B cell (primary cell): ENCODE results near the gene PRKX. TPM values are rescaled to one million over a fixed set of nuclear protein-coding genes. Genes with fewer than 3 reads are reported as not detected.
"Not testable (repeated sequence)": the region's sequence is repeated elsewhere in the genome, so short reads cannot be mapped to it uniquely, and the experiment has no call there.

ENCODE experiments used
- ATAC-seq: fragments of 200-7000 bp; cut with Tn5 transposase; one replicate; pipeline ENCODE4 v1.10.0; 2021; ENCODE audit warnings: low read depth, mild to moderate bottlenecking, moderate number of reproducible peaks, moderate library complexity
- CTCF ChIA-PET: fragments of 350-600 bp; sonication (Branson Sonifier 250); formaldehyde crosslinking; loops from one replicate; lab custom pipeline; 2021; ENCODE audit warnings: antibody characterized with exemption, inconsistent platforms; lab: Charles Lee
- POLR2A ChIA-PET: fragments of 350-600 bp; sonication (Branson Sonifier 250); formaldehyde crosslinking; loops from one replicate; lab custom pipeline; 2021; ENCODE audit warnings: antibody characterized with exemption; lab: Charles Lee
- DNase-seq: peaks from one replicate; pipeline ENCODE4 v3.0.0; 2013
- H2AFZ ChIP-seq: 2 replicates; pipeline ENCODE4 v1.6.1; 2012; ENCODE audit warnings: mild to moderate bottlenecking, low read depth, low read length; ENCODE audit not compliant: insufficient read depth, poor library complexity, severe bottlenecking
- H3K27ac ChIP-seq, 2 donors: 1 replicate in 1 of 2; 2 replicates in 1 of 2; pipeline ENCODE4 v1.5.1; 2012 to 2013; ENCODE audit warnings: low read length in 2 of 2, mild to moderate bottlenecking in 2 of 2, moderate library complexity in 1 of 2
- H3K27me3 ChIP-seq, 4 experiments: fragments of 200-600 bp in 1 of 4; sonication (generic) in 1 of 4; replicated peaks in 1 of 4; 1 replicate in 2 of 4; 2 replicates in 2 of 4; pipeline versions ENCODE4 v1.6.1 to v1.7.0; 2013 to 2016; ENCODE audit warnings: low read length in 3 of 4, mild to moderate bottlenecking in 2 of 4, mixed read lengths in 1 of 4, moderate library complexity in 1 of 4; ENCODE audit not compliant: insufficient read depth in 4 of 4, control insufficient read depth in 3 of 4; ENCODE audit errors: control extremely low read depth in 1 of 4
- H3K36me3 ChIP-seq, 2 experiments: replicated peaks in 1 of 2; 1 replicate in 1 of 2; 2 replicates in 1 of 2; pipeline versions ENCODE4 v1.6.1 to v1.7.1; 2013; ENCODE audit warnings: low read length in 1 of 2; ENCODE audit not compliant: insufficient read depth in 2 of 2, control insufficient read depth in 1 of 2; ENCODE audit errors: control extremely low read depth in 1 of 2, extremely low read depth in 1 of 2
- H3K4me1 ChIP-seq, 2 donors: fragments of 200-600 bp in 1 of 2; sonication (generic) in 1 of 2; 1 replicate in 1 of 2; 2 replicates in 1 of 2; pipeline versions ENCODE4 v1.5.1 to v1.6.1; 2013 to 2017; ENCODE audit warnings: low read length in 2 of 2; ENCODE audit not compliant: control insufficient read depth in 2 of 2, insufficient read depth in 2 of 2
- H3K4me2 ChIP-seq: replicated peaks from 2 replicates; pipeline ENCODE3; 2012; ENCODE audit warnings: mild to moderate bottlenecking, low read depth, low read length; ENCODE audit not compliant: poor library complexity, severe bottlenecking
- H3K4me3 ChIP-seq, 5 experiments: fragments of 200-600 bp in 1 of 5; sonication (generic) in 1 of 5; 1 replicate in 3 of 5; 2 replicates in 2 of 5; pipeline versions ENCODE4 v1.5.1 to v1.7.0; 2011 to 2016; ENCODE audit warnings: low read length in 4 of 5, mild to moderate bottlenecking in 4 of 5, low read depth in 2 of 5, control low read depth in 1 of 5, moderate library complexity in 1 of 5; ENCODE audit not compliant: insufficient read depth in 1 of 5; ENCODE audit errors: control extremely low read depth in 1 of 5, extremely low read depth in 1 of 5
- H3K79me2 ChIP-seq: fragments of 200-600 bp; sonication (generic); one replicate; pipeline ENCODE4 v1.6.0; 2016; ENCODE audit warnings: low read length; ENCODE audit not compliant: control insufficient read depth, insufficient read depth
- H3K9ac ChIP-seq: fragments of 200-600 bp; sonication (generic); 2 replicates; pipeline ENCODE4 v1.6.1; 2017; ENCODE audit warnings: mild to moderate bottlenecking, low read length, moderate library complexity
- H3K9me3 ChIP-seq, 3 donors: one replicate each; pipeline versions ENCODE4 v1.6.1 to v1.7.1; 2013; ENCODE audit warnings: low read length in 2 of 3; ENCODE audit not compliant: control insufficient read depth in 2 of 3, insufficient read depth in 1 of 3; ENCODE audit errors: control extremely low read depth in 1 of 3
- H4K20me1 ChIP-seq: 2 replicates; pipeline ENCODE4 v1.6.0; 2012; ENCODE audit warnings: mild to moderate bottlenecking, low read length; ENCODE audit not compliant: insufficient read depth, control insufficient read depth, poor library complexity, severe bottlenecking
- H3K27ac Mint-ChIP-seq: one replicate; pipeline ENCODE4 v1.8.0; 2021; ENCODE audit warnings: mixed read lengths
- H3K27me3 Mint-ChIP-seq: one replicate; pipeline ENCODE4 v1.8.0; 2021; ENCODE audit warnings: mixed read lengths
- H3K4me1 Mint-ChIP-seq: one replicate; pipeline ENCODE4 v1.8.0; 2021; ENCODE audit warnings: mixed read lengths
- H3K4me3 Mint-ChIP-seq: one replicate; pipeline ENCODE4 v1.8.0; 2021; ENCODE audit warnings: mixed read lengths
- H3K9me3 Mint-ChIP-seq: one replicate; pipeline ENCODE4 v1.8.0; 2022; ENCODE audit warnings: mixed read lengths; ENCODE audit not compliant: insufficient read depth
- EZH2 ChIP-seq: IDR thresholded peaks from 2 replicates; pipeline ENCODE4 v1.6.1; 2012; ENCODE audit warnings: borderline replicate concordance, low read depth, mild to moderate bottlenecking, moderate library complexity, low read length; ENCODE audit not compliant: insufficient read depth, poor library complexity, severe bottlenecking
- WGBS: methylation state at CpG from one replicate; pipeline ENCODE4 v1.1.5; 2013; ENCODE audit warnings: missing lambda C conversion rate; ENCODE audit not compliant: insufficient coverage; 5-methylcytosine and 5-hydroxymethylcytosine counted together
- intact Hi-C: fragments of 100-400 bp; cut with micrococcal nuclease; formaldehyde crosslinking; loops from one replicate; pipeline ENCODE4 v1.10.0; 2022
- polyA plus RNA-seq: library from polyadenylated mRNA; depleted of rRNA; stranded (reverse); fragments of >200 nt; gene quantifications from 2 replicates; pipeline ENCODE4 v1.2.3, GENCODE V29; 2012
- total RNA-seq, 2 donors: library from RNA; stranded (reverse); fragments of 120-200 nt in 1 of 2; gene quantifications; 1 replicate in 1 of 2; 2 replicates in 1 of 2; pipeline versions ENCODE4 v1.2.3 to v1.2.4, GENCODE V29; 2013 to 2022

The PRKX gene
- total and polyA plus RNA-seq, 2 donors (not counting 1 experiment from before 2014, with no cell fraction given) = 26.2 to 52.5 TPM

- Histone ChIP-seq H2AFZ (no peak overlapping the region), H3K9me3 (no peaks in the 10 kb centered on the region), H3K9ac (no peak overlapping the region), H3K4me2 (no peak overlapping the region), H3K4me1 (no peaks in the 10 kb centered on the region), H3K4me3 (no peak overlapping the region), H4K20me1 (no peaks in the 10 kb centered on the region), H3K27ac (no peak overlapping the region), H3K79me2 (no peaks in the 10 kb centered on the region), H3K27me3 (no peaks in the 10 kb centered on the region), H3K36me3 (no peaks in the 10 kb centered on the region)
- intact Hi-C loops = no loop called here
- no peak for TF ChIP-seq EZH2
- H3K4me1 Mint-ChIP-seq = peaks cover 1% of the 10 kb centered on the region
- ChIA-PET POLR2A (no interaction called here), CTCF (interaction anchor here (0.7 kb wide), 1 partner anchor 44 kb away, joined by 3 read pairs; no protein-coding TSS in a partner anchor)
- no peak overlapping the region for H3K27ac Mint-ChIP-seq
- peaks cover 2% of the 10 kb centered on the region for H3K9me3 Mint-ChIP-seq
- no peak for ATAC-seq
- no peak for DNase-seq
- peaks cover 2% of the 10 kb centered on the region for H3K27me3 Mint-ChIP-seq
- no peak overlapping the region for H3K4me3 Mint-ChIP-seq
Observed at GRCh38 chrX:3738509-3738908, 25.1 kb upstream of the PRKX start.

GRCh38 chrX:3736536-3736935 is 23.1 kb upstream of the PRKX start:
- H3K4me3 Mint-ChIP-seq, H3K9ac ChIP-seq, H3K4me2 ChIP-seq, H3K4me3 ChIP-seq, DNase-seq, H3K27me3 Mint-ChIP-seq, H3K27ac ChIP-seq, ATAC-seq, POLR2A ChIA-PET, H3K9me3 ChIP-seq, H4K20me1 ChIP-seq, H3K9me3 Mint-ChIP-seq, H2AFZ ChIP-seq, intact Hi-C loops, CTCF ChIA-PET, H3K4me1 ChIP-seq, H3K36me3 ChIP-seq, H3K27ac Mint-ChIP-seq, H3K27me3 ChIP-seq, H3K79me2 ChIP-seq, H3K4me1 Mint-ChIP-seq: not testable (repeated sequence)
- no CpG with 5 or more reads among the region's 11 CpGs for WGBS

GRCh38 chrX:3735891-3736290 is 22.4 kb upstream of the PRKX start:
- H2AFZ ChIP-seq, intact Hi-C loops, H4K20me1 ChIP-seq, H3K27ac ChIP-seq, H3K27me3 Mint-ChIP-seq, H3K9me3 ChIP-seq, DNase-seq, H3K4me3 Mint-ChIP-seq, H3K36me3 ChIP-seq, H3K79me2 ChIP-seq, H3K27me3 ChIP-seq, ATAC-seq, H3K27ac Mint-ChIP-seq, CTCF ChIA-PET, H3K9ac ChIP-seq, H3K4me3 ChIP-seq, H3K4me2 ChIP-seq, H3K9me3 Mint-ChIP-seq, H3K4me1 Mint-ChIP-seq, H3K4me1 ChIP-seq: not testable (repeated sequence)
- WGBS = 90% methylated on average over 4 of the region's 6 CpGs
- POLR2A ChIA-PET = interaction anchor here (0.8 kb wide), 1 partner anchor 25 kb away, joined by 3 read pairs; no protein-coding TSS in a partner anchor

- H3K4me3 Mint-ChIP-seq, intact Hi-C loops, H3K27me3 ChIP-seq, H3K27ac Mint-ChIP-seq, H4K20me1 ChIP-seq, POLR2A ChIA-PET, H3K27ac ChIP-seq, H3K4me1 ChIP-seq, H3K4me2 ChIP-seq, H3K4me3 ChIP-seq, H3K27me3 Mint-ChIP-seq, H3K4me1 Mint-ChIP-seq, H3K36me3 ChIP-seq, H2AFZ ChIP-seq, H3K9me3 ChIP-seq, ATAC-seq, H3K79me2 ChIP-seq, DNase-seq, H3K9ac ChIP-seq, H3K9me3 Mint-ChIP-seq, CTCF ChIA-PET: not testable (repeated sequence)
- 100% methylated on average over 1 of the region's 4 CpGs for WGBS
Observed at GRCh38 chrX:3734456-3734855, 21.0 kb upstream of the PRKX start.
